Measurements from ENCODE around the gene AP1AR. TPM values are rescaled to one million over a fixed set of nuclear protein-coding genes. Genes with fewer than 3 reads are reported as not detected.

Gene AP1AR
- total RNA-seq (2022; extraction: Qiagen RNA extraction; ENCODE audit: low read depth), result 9.9 to 11.8 TPM (median 11.0 TPM) in 5 replicates

GRCh38 chr4:112231779-112232713, at the start of gene AP1AR:
Gene AP1AR, plus strand, starts transcription at chr4:112231787. Its CDS starts 305 bp downstream, at chr4:112232092.

GRCh38 chr4:112296949-112297880, 65.6 kb downstream of the AP1AR start, which contains the start of gene ALPK1:
Gene ALPK1, plus strand, starts transcription at chr4:112297369.

Other genes starting within 250 kb of the AP1AR start
- gene FAM241A, start 86.3 kb upstream of the AP1AR start, total RNA-seq (2022; extraction: Qiagen RNA extraction; ENCODE audit: low read depth), result 0.54 to 0.91 TPM (median 0.90 TPM) in 5 replicates
- 2.9 to 5.6 TPM (median 4.7 TPM) in 5 replicates for gene TIFA, start 54.1 kb downstream of the AP1AR start, total RNA-seq (2022; extraction: Qiagen RNA extraction; ENCODE audit: low read depth)
- gene ALPK1, start 65.6 kb downstream of the AP1AR start, total RNA-seq (2022; extraction: Qiagen RNA extraction; ENCODE audit: low read depth), result 1.3 to 2.6 TPM (median 1.7 TPM) in 5 replicates

Data from A549 treated with GW870086 at 1 μM for 4 hours (cell line).